ENCODE measurements around the gene CCDC40. TPM values are rescaled to one million over a fixed set of nuclear protein-coding genes. Genes with fewer than 3 reads are reported as not detected.

The CCDC40 gene
- total RNA-seq, 1 experiment from 2014 or later = 3.8 TPM

DNA sequence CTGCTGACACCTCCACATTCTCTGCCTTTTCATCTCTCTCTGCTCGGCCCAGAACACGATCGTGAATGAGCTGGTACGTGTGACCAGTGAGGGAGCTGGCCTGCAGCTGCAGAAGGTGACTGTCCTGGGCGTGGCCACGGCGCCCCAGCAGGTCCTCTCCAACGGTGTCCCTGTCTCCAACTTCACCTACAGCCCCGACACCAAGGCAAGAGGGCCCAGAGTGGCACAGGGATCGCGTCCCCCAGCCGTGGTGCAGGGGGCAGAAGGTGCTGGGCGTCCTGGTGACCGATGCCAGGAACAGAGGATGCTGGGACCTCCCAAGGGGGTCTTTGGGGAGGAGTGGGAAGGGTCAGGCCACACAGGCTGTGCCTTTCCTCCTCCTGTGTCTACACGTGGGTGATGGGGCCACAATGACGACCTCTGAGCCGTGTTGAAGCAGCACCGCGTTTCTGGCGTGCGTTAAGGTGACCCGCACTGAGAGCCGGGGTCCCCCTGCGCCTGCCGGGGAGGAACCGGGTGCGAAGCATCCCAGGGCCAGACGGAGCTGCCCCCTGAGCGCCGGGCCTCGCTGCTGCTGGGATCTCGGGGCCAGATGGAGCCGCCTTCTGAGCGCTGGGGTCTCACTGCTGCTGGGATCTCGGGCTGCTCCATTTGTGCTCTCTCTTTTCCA, 82.3 kb downstream of the CCDC40 start:
- no peak overlapping the region for H3K4me3 ChIP-seq (ENCODE audit: insufficient read depth, low read depth, low read length)
- H3K36me3 ChIP-seq (replicated peaks; ENCODE audit: control insufficient read depth, insufficient read depth, low read length) = no peaks in the 10 kb centered on the region; the same call in 1 of the 2 replicates
- no peaks in the 10 kb centered on the region for H3K27me3 ChIP-seq (ENCODE audit: control insufficient read depth, insufficient read depth, low read length)
- DNase-seq = no peak

DNA sequence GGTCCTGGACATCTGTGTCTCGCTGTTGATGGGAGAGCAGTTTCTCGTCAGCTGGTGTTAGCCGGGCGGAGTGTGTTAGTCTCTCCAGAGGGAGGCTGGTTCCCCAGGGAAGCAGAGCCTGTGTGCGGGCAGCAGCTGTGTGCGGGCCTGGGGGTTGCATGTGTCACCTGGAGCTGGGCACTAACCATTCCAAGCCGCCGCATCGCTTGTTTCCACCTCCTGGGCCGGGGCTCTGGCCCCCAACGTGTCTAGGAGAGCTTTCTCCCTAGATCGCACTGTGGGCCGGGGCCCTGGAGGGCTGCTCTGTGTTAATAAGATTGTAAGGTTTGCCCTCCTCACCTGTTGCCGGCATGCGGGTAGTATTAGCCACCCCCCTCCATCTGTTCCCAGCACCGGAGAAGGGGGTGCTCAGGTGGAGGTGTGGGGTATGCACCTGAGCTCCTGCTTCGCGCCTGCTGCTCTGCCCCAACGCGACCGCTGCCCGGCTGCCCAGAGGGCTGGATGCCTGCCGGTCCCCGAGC, 82.9 kb downstream of the CCDC40 start:
- DNase-seq = peak; percentile 63
- Histone ChIP-seq H3K4me3 (ENCODE audit: insufficient read depth, low read depth, low read length) (no peak overlapping the region), H3K27me3 (ENCODE audit: control insufficient read depth, insufficient read depth, low read length) (no peaks in the 10 kb centered on the region), H3K36me3 (replicated peaks; ENCODE audit: control insufficient read depth, insufficient read depth, low read length) (no peaks in the 10 kb centered on the region; the same call in 1 of the 2 replicates)

DNA sequence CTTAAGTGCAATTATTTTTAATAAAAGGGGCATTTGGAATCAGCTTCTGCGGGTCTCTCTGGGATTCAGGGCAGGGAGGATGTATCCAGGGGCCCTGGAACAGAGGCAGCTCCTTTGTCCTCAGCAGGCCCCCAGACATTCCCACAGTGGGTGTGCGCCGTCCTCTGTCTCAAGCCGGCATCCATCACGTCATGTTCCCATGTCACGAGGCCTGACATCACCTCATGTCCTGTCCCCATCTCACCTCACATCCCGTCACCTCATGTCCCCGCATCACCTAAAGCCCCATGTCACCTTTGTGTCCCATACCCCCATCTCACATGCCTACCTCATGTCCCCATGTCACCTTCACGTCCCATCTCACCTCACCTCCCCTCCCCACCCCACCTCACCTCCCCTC, 83.4 kb downstream of the CCDC40 start:
- no peaks in the 10 kb centered on the region; the same call in 1 of the 2 replicates for H3K36me3 ChIP-seq (replicated peaks; ENCODE audit: control insufficient read depth, insufficient read depth, low read length)
- no peak overlapping the region for H3K4me3 ChIP-seq (ENCODE audit: insufficient read depth, low read depth, low read length)
- peak; percentile 52 for DNase-seq
- H3K27me3 ChIP-seq (ENCODE audit: control insufficient read depth, insufficient read depth, low read length) = no peaks in the 10 kb centered on the region

DNA sequence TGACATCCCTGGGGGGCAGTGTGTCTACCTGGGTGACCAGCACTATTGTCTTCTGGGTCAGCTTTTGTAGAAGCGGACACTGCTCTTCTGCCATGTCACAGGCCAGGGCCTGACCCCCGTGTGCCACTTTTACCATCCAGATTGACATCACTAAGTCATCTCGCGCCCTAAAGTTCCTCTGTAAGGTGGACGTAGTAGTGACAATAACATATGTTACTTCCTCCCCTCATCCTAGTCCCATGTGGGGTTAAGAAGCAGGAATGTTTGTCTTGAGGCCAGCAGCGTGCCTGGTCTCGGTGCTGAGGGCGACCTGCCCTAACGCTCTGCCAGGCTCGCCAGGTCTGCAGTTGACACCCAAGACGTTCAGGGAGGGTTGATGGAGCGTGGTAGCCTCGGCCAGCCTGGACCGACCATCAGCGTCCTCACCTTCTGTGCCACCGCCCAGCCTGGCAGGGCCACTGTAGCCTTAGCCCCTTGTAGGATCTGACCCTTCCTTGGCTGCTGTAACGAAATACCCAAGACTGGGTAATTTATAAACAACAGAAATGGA, 85.7 kb downstream of the CCDC40 start:
- DNase-seq = no peak
- H3K36me3 ChIP-seq (replicated peaks; ENCODE audit: control insufficient read depth, insufficient read depth, low read length) = no peaks in the 10 kb centered on the region; the same call in 1 of the 2 replicates
- H3K27me3 ChIP-seq (ENCODE audit: control insufficient read depth, insufficient read depth, low read length) = no peaks in the 10 kb centered on the region
- H3K4me3 ChIP-seq (ENCODE audit: insufficient read depth, low read depth, low read length) = no peak overlapping the region

DNA sequence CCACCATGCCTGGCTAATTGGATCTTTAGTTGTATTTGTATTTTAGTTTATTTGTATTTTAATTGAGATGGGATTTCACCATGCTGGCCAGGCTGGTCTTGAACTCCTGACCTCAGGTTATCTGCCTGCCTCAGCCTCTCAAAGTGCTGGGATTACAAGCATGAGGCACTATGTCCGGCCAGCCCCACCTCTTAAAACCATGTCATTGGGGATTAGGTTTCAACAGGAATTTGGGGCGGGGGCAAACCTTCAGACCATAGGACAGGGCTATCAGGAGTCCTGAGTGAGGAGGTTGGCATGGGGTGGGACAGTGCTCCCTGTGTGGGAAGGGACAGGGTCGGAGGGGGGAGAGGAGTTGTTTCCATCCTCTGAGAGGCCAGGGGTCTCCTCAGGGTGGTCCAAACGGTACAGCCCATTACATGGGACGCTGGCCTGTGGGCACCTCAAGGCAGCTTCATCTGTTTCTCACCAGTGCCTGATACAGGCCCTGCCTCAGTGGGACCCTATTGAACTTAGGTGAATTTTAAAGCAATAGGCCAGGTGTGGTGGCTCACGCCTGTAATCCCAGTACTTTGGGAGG, 86.6 kb downstream of the CCDC40 start:
- H3K36me3 ChIP-seq (replicated peaks; ENCODE audit: control insufficient read depth, insufficient read depth, low read length) = no peaks in the 10 kb centered on the region; the same call in 1 of the 2 replicates
- no peaks in the 10 kb centered on the region for H3K27me3 ChIP-seq (ENCODE audit: control insufficient read depth, insufficient read depth, low read length)
- no peak for DNase-seq
- no peak overlapping the region for H3K4me3 ChIP-seq (ENCODE audit: insufficient read depth, low read depth, low read length)

DNA sequence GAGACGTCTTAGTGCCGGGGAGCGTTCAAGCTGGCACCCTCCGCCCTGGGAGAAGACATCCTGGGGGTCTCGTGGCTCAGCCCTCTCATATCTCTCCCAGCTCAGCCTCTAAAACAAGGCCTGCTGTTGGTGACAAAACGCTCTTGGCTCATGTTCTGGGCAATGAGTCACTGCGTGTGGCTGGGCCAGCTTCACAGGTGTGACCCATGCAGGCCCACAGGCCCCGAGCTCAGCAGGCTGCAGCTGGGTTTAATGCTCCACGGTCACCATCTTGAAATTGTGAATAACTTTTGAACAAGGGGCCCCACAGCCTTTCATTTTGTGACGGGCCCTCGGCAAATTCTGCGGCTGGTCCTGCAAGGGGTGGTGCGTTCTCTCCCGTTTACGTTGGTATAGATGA, 87.3 kb downstream of the CCDC40 start:
- Histone ChIP-seq H3K36me3 (replicated peaks; ENCODE audit: control insufficient read depth, insufficient read depth, low read length) (no peaks in the 10 kb centered on the region), H3K4me3 (ENCODE audit: insufficient read depth, low read depth, low read length) (no peak overlapping the region), H3K27me3 (ENCODE audit: control insufficient read depth, insufficient read depth, low read length) (no peaks in the 10 kb centered on the region)
- DNase-seq = no peak

DNA sequence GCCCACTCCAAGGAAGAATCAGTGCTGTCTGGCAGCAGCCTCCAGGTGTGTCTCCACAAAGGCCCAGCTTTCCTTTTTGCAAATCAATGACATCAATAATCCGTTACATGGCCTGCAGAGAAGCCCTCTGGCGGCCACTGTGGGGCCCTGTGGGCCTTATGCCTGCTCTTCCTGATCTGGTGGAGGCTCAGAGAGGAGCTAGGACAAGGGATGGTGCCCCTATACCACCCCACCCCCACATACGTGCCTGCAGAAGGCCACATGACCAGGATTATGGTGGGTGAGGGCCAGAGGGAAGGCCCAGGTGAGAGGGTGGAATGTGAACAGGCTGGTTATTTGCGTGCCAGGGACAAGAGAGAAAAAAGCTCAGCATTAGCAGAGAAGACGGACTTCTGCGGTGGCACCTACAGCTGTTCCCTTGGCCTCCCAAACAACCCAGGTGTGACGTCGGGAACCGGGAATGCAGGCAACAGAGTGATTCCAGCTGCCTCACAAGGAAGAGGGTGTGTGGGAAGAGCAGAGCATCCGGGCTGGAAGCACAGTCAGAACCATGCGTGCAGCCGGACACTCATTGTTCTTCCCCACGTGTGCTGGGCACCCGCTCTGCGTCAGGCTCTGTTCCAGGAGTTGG, 88.0 kb downstream of the CCDC40 start:
- H3K27me3 ChIP-seq (ENCODE audit: control insufficient read depth, insufficient read depth, low read length) = no peaks in the 10 kb centered on the region
- DNase-seq = peak; percentile 90
- no peaks in the 10 kb centered on the region for H3K36me3 ChIP-seq (replicated peaks; ENCODE audit: control insufficient read depth, insufficient read depth, low read length)
- no peak overlapping the region for H3K4me3 ChIP-seq (ENCODE audit: insufficient read depth, low read depth, low read length)

DNA sequence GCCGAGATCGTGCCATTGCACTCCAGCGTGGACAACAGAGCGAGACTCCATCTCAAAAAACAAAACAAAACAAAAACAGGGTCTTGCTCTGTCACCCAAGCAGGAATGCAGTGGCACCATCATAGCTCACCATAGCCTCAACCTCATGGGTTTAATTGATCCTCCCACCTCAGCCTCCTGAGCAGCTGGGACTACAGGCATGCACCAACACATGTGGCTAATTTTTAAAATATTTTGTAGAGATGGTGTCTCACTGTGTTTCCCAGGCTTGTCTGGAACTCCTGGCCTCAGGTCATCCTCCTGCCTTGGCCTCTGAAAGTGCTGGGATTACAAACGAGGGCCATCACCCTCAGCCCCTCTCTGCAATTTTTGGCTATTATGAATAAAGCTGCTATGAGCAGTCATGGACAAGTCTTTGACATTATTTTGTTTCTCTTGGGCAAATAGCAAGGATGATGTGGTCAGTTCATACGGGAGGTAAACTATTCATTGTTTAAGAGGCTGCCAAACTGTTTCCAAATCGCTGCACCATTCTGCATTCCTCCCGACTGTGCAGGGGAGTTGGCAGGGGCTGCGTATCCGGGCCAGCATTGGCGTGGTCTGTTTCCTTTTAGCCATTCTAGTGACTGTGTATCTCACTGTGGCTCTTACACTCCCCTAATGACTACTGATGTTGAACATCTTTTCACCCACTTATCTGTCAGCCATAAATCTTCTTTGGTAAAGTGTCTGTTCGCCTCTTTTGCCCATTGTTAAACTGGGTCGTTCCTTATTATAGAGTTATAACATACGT, 89.4 kb downstream of the CCDC40 start:
- Histone ChIP-seq H3K27me3 (ENCODE audit: control insufficient read depth, insufficient read depth, low read length) (no peaks in the 10 kb centered on the region), H3K36me3 (replicated peaks; ENCODE audit: control insufficient read depth, insufficient read depth, low read length) (no peaks in the 10 kb centered on the region), H3K4me3 (ENCODE audit: insufficient read depth, low read depth, low read length) (no peak overlapping the region)
- no peak for DNase-seq

DNA sequence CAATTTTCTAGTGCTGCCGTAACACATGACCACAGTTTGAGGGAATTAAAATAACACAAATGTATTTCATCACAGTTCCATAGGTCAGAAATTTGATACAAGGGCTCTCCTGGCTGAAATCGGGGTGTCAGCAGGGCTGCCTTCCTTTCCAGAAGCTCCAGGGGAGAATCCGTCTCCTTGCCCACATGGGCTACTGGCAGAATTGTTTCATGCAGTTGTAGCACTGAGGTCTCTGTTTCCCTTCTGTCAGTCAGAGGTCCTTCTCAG, 89.9 kb downstream of the CCDC40 start:
- Histone ChIP-seq H3K36me3 (replicated peaks; ENCODE audit: control insufficient read depth, insufficient read depth, low read length) (no peaks in the 10 kb centered on the region), H3K4me3 (ENCODE audit: insufficient read depth, low read depth, low read length) (no peak overlapping the region), H3K27me3 (ENCODE audit: control insufficient read depth, insufficient read depth, low read length) (no peaks in the 10 kb centered on the region)
- no peak for DNase-seq

DNA sequence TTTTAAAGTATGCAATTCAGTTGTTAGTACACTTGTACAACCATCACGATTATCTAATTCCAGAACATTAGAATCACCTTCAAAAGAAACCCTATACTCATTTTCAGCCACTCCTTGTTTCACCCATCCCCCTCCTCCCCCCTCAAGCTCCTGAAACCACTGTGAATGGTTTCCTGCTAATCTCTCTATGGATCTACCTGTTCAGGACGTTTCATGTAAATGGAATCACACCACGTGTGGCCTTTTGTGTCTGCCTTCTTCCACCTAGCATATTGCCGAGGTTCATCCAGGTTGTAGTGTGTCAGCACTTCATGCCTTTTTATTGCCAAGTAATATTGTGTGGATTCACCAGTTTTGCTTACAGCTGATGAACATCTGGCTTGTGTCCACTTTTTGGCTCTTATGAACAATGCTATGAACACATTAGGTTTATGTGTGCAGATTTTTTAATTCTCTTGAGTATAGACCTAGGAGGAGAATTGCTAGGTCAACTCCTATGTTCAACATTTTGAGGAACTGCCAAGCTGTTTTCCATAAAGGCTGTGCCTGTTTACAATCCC, 92.6 kb downstream of the CCDC40 start:
- Histone ChIP-seq H3K27me3 (ENCODE audit: control insufficient read depth, insufficient read depth, low read length) (no peaks in the 10 kb centered on the region), H3K4me3 (ENCODE audit: insufficient read depth, low read depth, low read length) (no peak overlapping the region), H3K36me3 (replicated peaks; ENCODE audit: control insufficient read depth, insufficient read depth, low read length) (peaks cover 6% of the 10 kb centered on the region)
- DNase-seq = peak; percentile 54

DNA sequence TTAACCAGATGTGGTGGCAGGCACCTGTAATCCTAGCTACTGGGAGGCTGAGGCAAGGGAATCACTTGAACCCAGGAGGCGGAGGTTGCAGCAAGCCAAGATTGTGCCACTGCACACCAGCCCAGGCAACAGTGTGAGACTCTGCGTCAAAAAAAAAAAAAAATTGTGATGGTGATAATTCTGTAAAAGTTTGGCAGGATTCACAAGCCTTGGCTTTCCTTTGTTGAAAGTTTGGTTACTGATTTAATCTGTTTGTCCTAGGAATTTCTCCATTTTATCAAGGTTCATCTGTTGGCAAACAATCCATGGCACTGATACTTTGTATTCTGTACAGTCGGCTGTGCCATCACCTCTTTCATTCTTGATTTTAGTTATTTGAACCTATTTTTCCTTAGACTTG, 94.5 kb downstream of the CCDC40 start:
- H3K36me3 ChIP-seq (replicated peaks; ENCODE audit: control insufficient read depth, insufficient read depth, low read length) = peaks cover 11% of the 10 kb centered on the region
- no peak overlapping the region for H3K4me3 ChIP-seq (ENCODE audit: insufficient read depth, low read depth, low read length)
- DNase-seq = no peak
- H3K27me3 ChIP-seq (ENCODE audit: control insufficient read depth, insufficient read depth, low read length) = no peaks in the 10 kb centered on the region

DNA sequence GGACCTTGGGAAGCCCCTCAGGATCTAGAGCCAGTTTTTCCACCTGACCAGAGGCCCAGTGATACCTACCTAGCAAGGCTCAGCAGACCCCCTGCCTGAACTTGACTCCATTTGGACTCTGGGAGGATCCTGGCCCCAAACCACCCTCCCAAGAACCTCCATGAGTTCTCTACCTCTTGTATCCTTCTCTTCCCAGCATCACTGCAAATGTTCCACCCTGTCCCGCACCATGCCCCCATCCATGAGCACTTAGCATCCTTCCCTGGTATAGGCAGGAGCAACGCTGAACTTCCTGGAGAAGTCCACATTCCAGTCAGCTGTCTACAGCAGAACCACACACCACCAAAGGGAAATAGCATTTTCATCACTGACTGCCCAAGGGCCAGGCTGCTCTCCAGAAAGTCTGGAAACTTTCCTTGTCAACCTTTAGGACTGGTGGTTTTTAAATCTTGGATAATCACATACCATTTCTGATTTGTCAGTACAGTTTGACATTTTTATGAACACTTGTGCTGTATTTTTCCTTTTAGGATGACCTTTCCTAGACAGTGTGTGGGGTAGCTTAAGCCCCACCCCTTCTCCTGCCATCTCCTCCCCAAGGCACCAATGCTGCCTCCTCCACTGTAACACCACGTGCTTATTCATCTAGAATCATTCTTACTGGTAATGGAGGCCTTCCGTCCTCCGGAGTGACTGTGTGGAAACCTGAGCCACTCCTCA, 96.6 kb downstream of the CCDC40 start:
- peaks cover 27% of the 10 kb centered on the region for H3K36me3 ChIP-seq (replicated peaks; ENCODE audit: control insufficient read depth, insufficient read depth, low read length)
- no peak for DNase-seq
- no peaks in the 10 kb centered on the region for H3K27me3 ChIP-seq (ENCODE audit: control insufficient read depth, insufficient read depth, low read length)
- H3K4me3 ChIP-seq (ENCODE audit: insufficient read depth, low read depth, low read length) = no peak overlapping the region

DNA sequence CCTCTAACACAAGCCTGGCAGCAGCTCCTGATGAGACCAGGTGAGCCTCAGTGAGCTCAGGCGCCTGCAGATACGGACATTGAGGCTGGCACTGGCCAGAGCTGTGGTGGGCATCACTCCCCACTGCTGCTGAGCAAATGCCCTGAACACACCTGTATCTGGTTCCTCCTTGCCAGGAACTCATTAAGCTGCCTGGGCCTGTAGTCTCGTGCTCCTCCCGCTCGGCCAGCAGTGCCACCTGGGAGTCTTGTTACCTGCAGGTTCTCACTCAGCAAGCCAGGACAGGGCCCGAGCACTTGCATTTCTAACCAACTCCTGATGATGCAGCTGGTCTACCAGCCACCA, 97.2 kb downstream of the CCDC40 start:
- no peak overlapping the region for H3K4me3 ChIP-seq (ENCODE audit: insufficient read depth, low read depth, low read length)
- peaks cover 31% of the 10 kb centered on the region for H3K36me3 ChIP-seq (replicated peaks; ENCODE audit: control insufficient read depth, insufficient read depth, low read length)
- DNase-seq = no peak

DNA sequence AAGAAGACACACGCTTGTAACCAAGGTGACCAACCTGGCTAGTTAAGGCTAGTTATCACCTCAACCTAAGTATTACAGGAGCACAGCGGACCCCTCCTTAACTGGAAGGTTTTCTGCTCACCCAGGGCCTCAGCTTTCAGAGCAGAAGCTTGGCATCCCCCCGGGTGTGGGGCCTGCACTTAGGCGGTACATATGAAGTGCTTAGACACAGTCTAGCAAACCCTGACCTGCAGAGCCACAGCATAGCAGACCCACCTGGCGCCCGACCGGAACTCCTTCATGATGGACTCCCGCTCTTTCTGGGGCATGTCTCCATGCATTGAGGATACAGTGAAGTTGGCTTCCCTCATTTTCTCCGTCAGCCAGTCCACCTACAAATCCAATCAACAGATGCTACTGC, 100.7 kb downstream of the CCDC40 start:
- Histone ChIP-seq H3K36me3 (replicated peaks; ENCODE audit: control insufficient read depth, insufficient read depth, low read length) (peaks cover 51% of the 10 kb centered on the region), H3K4me3 (ENCODE audit: insufficient read depth, low read depth, low read length) (no peak overlapping the region), H3K27me3 (ENCODE audit: control insufficient read depth, insufficient read depth, low read length) (no peaks in the 10 kb centered on the region)
- DNase-seq = no peak

More for the DNA sequence above, 97.2 kb downstream of the CCDC40 start:
- H3K27me3 ChIP-seq (ENCODE audit: control insufficient read depth, insufficient read depth, low read length) = no peaks in the 10 kb centered on the region

Data from H7 (cell line).